Right lobe of liver (tissue), 6 donors: ENCODE results near the gene LRRTM4. TPM values are rescaled to one million over a fixed set of nuclear protein-coding genes. Genes with fewer than 3 reads are reported as not detected.

ENCODE experiments used
- ATAC-seq, 4 donors: fragments of 200-7000 bp; cut with Tn5 transposase; one replicate each; pipeline ENCODE4 v1.9.1; 2020; ENCODE audit warnings: mild to moderate bottlenecking in 4 of 4, moderate library complexity in 4 of 4
- DNase-seq, 3 donors: peaks; one replicate each; pipeline ENCODE4 v3.0.0-alpha.2; 2020
- H3K27ac ChIP-seq, 3 donors: fragments of 200-600 bp; one replicate each; pipeline ENCODE4 v1.8.0; 2022
- H3K27me3 ChIP-seq, 2 donors: fragments of 200-600 bp; one replicate each; pipeline ENCODE4 v1.8.0; 2022
- H3K36me3 ChIP-seq, 4 donors: fragments of 200-600 bp; sonication (generic) in 1 of 4; one replicate each; pipeline versions ENCODE4 v1.5.1 to v1.8.0; 2017 to 2022; ENCODE audit warnings: control low read depth in 1 of 4
- H3K4me1 ChIP-seq, 4 donors: fragments of 200-600 bp; sonication (generic) in 1 of 4; one replicate each; pipeline versions ENCODE4 v1.5.1 to v1.8.0; 2017 to 2022; ENCODE audit warnings: control low read depth in 1 of 4
- H3K4me3 ChIP-seq, 3 donors: fragments of 200-600 bp; one replicate each; pipeline ENCODE4 v1.8.0; 2022
- H3K9me3 ChIP-seq, 4 donors: fragments of 200-600 bp; sonication (generic) in 1 of 4; one replicate each; pipeline versions ENCODE4 v1.5.1 to v1.8.0; 2017 to 2022; ENCODE audit warnings: control low read depth in 1 of 4
- CTCF ChIP-seq, 4 donors: fragments of 200-600 bp in 3 of 4; fragments of 450-650 bp in 1 of 4; IDR thresholded peaks; one replicate each; pipeline versions ENCODE4 v1.5.1 to v1.8.0; 2016 to 2022; ENCODE audit warnings: antibody characterized with exemption in 4 of 4, mild to moderate bottlenecking in 2 of 4
- POLR2A ChIP-seq: fragments of 450-650 bp; IDR thresholded peaks from one replicate; pipeline ENCODE4 v1.6.1; 2017; ENCODE audit warnings: antibody characterized with exemption, mild to moderate bottlenecking
- WGBS: methylation state at CpG from one replicate; pipeline ENCODE4 v1.1.6; 2018; ENCODE audit warnings: low coverage, low lambda C conversion rate; ENCODE audit not compliant: insufficient coverage; ENCODE audit errors: missing lambda C conversion rate; 5-methylcytosine and 5-hydroxymethylcytosine counted together
- intact Hi-C, 2 donors: fragments of 100-400 bp; cut with DNase I; formaldehyde crosslinking; loops; one replicate each; pipeline versions ENCODE4 v1.11.2 to v1.14.1; 2022
- total RNA-seq, 6 experiments: library from RNA; depleted of rRNA in 2 of 6; stranded (reverse); fragments of >200 nt in 2 of 6; fragmentation: NEBNext Ultra II Directional in 3 of 6; extraction: Animal tissue kit (Norgen Biotek cat#: 25700) in 3 of 6; gene quantifications; one replicate each; pipeline versions ENCODE4 v1.1.0 to v1.2.4, GENCODE V29; 2016 to 2023
- donor health status: DM: no; HTN: yes; CAD: no.
- donor health status: DM: no; HTN: no; CAD: no.
- donor health status: DM: no; HTN: no; CAD: no.
- donor health status: DM: no; HTN: yes; CAD: no.
- donor health status: DM: no; HTN: yes; CAD: no.

LRRTM4 gene
- total RNA-seq, 6 experiments from 2014 or later = 0.09 to 0.10 (median 0.09) TPM; not detected in 3

- no peak overlapping the region for H3K27ac ChIP-seq
- no peaks in the 10 kb centered on the region for H3K36me3 ChIP-seq
- intact Hi-C loops = no loop called here
- WGBS = 50% methylated on average over 3 of the region's 3 CpGs
- H3K27me3 ChIP-seq = no peaks in the 10 kb centered on the region
- no peak for TF ChIP-seq POLR2A
- TF ChIP-seq CTCF (IDR thresholded peaks at IDR 0.05) = no peak
- no peak for DNase-seq
- H3K4me3 ChIP-seq = no peak overlapping the region
- ATAC-seq = no peak
- no peaks in the 10 kb centered on the region for H3K4me1 ChIP-seq
- no peaks in the 10 kb centered on the region for H3K9me3 ChIP-seq
Observed at GRCh38 chr2:76998704-76999103, 523.5 kb downstream of the LRRTM4 start.

- H3K4me1 ChIP-seq = no peaks in the 10 kb centered on the region
- H3K9me3 ChIP-seq = no peaks in the 10 kb centered on the region
- no peak overlapping the region for H3K4me3 ChIP-seq
- ATAC-seq (no peak), DNase-seq (no peak)
- no peaks in the 10 kb centered on the region for H3K36me3 ChIP-seq
- H3K27me3 ChIP-seq = no peaks in the 10 kb centered on the region
- H3K27ac ChIP-seq = no peak overlapping the region
- no peak for TF ChIP-seq CTCF (IDR thresholded peaks at IDR 0.05)
- no peak for TF ChIP-seq POLR2A
- intact Hi-C loops = no loop called here
Observed at GRCh38 chr2:76998152-76998551, 524.0 kb downstream of the LRRTM4 start.

DNA sequence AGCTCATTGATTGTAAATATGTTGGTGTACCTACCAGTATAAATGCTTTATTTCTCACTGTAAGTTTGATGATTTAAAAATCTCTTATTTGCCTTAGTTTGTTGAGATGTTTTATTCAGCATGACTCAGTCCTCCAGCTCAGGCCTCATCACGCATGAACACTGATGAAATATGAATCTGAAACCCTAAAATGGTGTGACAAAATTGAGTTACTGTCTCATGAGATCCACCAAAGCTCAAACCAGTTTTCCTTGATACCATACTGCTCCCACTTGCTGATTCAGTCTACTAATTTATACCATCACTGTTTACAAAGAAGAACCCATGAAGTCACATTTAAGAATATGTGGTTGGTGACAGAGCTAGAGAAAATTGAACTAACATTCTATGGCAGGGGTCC lies 524.9 kb downstream of the LRRTM4 start:
- DNase-seq (no peak), ATAC-seq (no peak)
- intact Hi-C loops = no loop called here
- Histone ChIP-seq H3K27ac (no peak overlapping the region), H3K4me3 (no peak overlapping the region), H3K4me1 (no peaks in the 10 kb centered on the region), H3K36me3 (no peaks in the 10 kb centered on the region), H3K9me3 (no peaks in the 10 kb centered on the region), H3K27me3 (no peaks in the 10 kb centered on the region)
- TF ChIP-seq POLR2A (no peak), CTCF (IDR thresholded peaks at IDR 0.05) (no peak)
- WGBS = 50% methylated on average over 1 of the region's 1 CpG

DNA sequence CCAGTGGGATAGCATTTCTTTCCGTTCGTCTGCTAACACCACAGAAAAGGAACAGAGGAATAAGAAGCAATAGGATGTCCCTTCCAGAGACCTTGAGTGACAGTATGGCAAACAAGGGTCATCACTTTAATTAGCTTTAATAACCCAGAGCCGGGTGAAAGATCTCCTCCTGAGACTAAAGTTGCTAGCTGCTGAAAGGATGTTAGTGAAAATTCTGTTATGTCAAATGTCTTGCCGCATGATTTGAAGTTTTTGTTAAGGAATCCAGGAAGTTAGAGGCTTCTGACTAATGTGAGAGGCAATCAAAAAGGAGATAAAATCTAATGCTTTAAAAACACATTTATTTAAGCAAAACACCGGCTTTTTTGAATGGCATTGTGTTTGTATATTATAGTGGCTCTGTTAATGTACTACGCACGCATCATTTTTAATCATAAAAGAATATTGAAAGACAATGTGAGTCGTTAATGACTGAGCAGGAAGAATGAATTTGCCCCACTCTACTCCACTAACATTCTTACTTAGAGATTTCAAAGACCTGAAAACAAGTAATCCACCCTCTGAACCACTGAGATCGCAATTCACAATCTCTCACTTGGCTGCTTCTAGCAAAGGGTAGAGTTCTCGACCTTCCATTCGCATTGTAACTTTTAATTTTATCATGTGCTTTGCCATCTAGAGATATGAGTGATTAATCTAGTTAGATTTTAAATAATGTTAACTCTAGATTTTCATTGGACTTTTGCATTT lies 536.6 kb downstream of the LRRTM4 start:
- no peak overlapping the region for H3K4me3 ChIP-seq
- DNase-seq (no peak), ATAC-seq (no peak)
- WGBS = 34% methylated on average over 11 of the region's 11 CpGs
- H3K4me1 ChIP-seq = no peaks in the 10 kb centered on the region
- no peaks in the 10 kb centered on the region for H3K9me3 ChIP-seq
- intact Hi-C loops = no loop called here
- H3K27ac ChIP-seq = no peak overlapping the region
- TF ChIP-seq CTCF (IDR thresholded peaks at IDR 0.05) (no peak), POLR2A (no peak)
- H3K36me3 ChIP-seq = no peaks in the 10 kb centered on the region
- H3K27me3 ChIP-seq = no peaks in the 10 kb centered on the region

GRCh38 chr2:76984359-76984758 lies 537.8 kb downstream of the LRRTM4 start:
- TF ChIP-seq CTCF (IDR thresholded peaks at IDR 0.05) (no peak), POLR2A (no peak)
- no peaks in the 10 kb centered on the region for H3K27me3 ChIP-seq
- H3K36me3 ChIP-seq = no peaks in the 10 kb centered on the region
- H3K27ac ChIP-seq = no peak overlapping the region
- no peak for ATAC-seq
- intact Hi-C loops = no loop called here
- no peak overlapping the region for H3K4me3 ChIP-seq
- no peak for DNase-seq
- WGBS = 33% methylated on average over 1 of the region's 2 CpGs
- H3K9me3 ChIP-seq = no peaks in the 10 kb centered on the region
- no peaks in the 10 kb centered on the region for H3K4me1 ChIP-seq
